OCI-LY7 (cell line): Measurements from ENCODE around the gene QSOX1.

Source experiments
- CTCF ChIP-seq: fragments of 200-600 bp; sonication (generic); conservative IDR thresholded peaks from 2 replicates; pipeline ENCODE4 v1.5.1; 2014; ENCODE audit warnings: mild to moderate bottlenecking, antibody characterized with exemption, low read length, moderate library complexity, mixed read lengths
- EZH2phosphoT487 ChIP-seq: fragments of 200-600 bp; sonication (generic); IDR thresholded peaks from 2 replicates; pipeline ENCODE4 v1.6.1; 2018; ENCODE audit warnings: low read depth, borderline replicate concordance, mild to moderate bottlenecking, mixed run types, antibody characterized with exemption, low read length, moderate library complexity, mixed read lengths

- TF ChIP-seq CTCF = no peak
- TF ChIP-seq EZH2phosphoT487 = no peak
These were observed 41.9 kb downstream of the QSOX1 start for GRCh38 chr1:180196436-180197003.
